Measurements from ENCODE around the gene EFEMP2. TPM values are rescaled to one million over a fixed set of nuclear protein-coding genes. Genes with fewer than 3 reads are reported as not detected.

The EFEMP2 gene
- total RNA-seq, 1 experiment from 2014 or later: 31.2 TPM

DNA sequence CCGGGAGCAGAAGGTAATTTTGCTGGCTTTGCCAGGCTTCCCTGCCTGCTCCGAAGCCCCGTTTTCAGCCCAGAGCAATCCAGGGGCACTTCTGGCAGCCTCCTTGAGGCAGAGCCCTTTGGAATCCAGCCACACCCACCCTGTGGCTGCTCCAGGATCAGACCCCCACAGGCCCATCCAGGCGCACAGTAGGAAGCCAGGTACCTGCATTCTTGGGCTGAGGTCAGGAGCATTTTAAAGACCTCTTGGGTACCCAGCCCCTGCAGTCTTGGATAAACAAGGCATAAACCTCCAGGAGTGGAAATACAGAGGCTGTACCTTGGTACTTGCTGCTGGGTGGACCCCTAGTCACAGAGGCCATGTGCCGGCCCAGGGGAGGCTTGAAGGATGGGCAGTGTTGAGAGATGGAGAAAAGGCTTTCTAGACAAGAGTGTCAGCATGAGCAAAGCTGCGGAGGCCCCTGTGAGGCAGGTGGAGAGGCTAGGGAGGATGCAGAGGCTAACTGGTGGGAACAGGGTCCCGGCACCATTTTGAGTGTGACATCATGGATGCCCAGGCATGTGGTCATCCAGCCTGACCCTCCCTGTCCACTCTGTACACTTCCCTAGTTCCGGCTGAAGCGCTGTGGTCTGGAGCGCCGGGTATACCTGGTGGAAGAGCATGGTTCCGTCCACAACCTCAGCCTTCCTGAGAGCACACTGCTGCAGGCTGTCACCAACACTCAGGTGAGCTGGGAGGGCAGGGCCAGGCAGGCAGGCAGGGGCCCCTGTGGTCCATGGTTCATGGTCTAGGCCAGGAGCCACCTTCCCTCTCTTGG lies 8.5 kb downstream of the EFEMP2 start:
- DNase-seq (ENCODE audit: low spot score): peak; percentile 1
- BruUV-seq (replicated peaks): no TSS peak
- TF ChIP-seq, protein P1, sequence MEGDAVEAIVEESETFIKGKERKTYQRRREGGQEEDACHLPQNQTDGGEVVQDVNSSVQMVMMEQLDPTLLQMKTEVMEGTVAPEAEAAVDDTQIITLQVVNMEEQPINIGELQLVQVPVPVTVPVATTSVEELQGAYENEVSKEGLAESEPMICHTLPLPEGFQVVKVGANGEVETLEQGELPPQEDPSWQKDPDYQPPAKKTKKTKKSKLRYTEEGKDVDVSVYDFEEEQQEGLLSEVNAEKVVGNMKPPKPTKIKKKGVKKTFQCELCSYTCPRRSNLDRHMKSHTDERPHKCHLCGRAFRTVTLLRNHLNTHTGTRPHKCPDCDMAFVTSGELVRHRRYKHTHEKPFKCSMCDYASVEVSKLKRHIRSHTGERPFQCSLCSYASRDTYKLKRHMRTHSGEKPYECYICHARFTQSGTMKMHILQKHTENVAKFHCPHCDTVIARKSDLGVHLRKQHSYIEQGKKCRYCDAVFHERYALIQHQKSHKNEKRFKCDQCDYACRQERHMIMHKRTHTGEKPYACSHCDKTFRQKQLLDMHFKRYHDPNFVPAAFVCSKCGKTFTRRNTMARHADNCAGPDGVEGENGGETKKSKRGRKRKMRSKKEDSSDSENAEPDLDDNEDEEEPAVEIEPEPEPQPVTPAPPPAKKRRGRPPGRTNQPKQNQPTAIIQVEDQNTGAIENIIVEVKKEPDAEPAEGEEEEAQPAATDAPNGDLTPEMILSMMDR (conservative IDR thresholded peaks at IDR 0.05; ENCODE audit: low read depth, low read length): no peak
- Histone ChIP-seq H3K36me3 (ENCODE audit: insufficient read depth, low read length, poor library complexity, severe bottlenecking) (peaks cover 63% of the 10 kb centered on the region), H3K9me3 (ENCODE audit: low read depth, low read length, poor library complexity, severe bottlenecking) (no peaks in the 10 kb centered on the region), H3K4me1 (ENCODE audit: insufficient read depth, low read length, poor library complexity, severe bottlenecking) (peaks cover 22% of the 10 kb centered on the region), H3K4me3 (ENCODE audit: low read depth, low read length, poor library complexity, severe bottlenecking) (no peak overlapping the region), H3K27me3 (replicated peaks; ENCODE audit: insufficient read depth, low read depth, low read length, poor library complexity) (no peaks in the 10 kb centered on the region), H3K27ac (ENCODE audit: low read depth, low read length, poor library complexity, severe bottlenecking) (no peak overlapping the region)
- ChIA-PET CTCF (no interaction called here), POLR2A (ENCODE audit: low non-redundant PET) (no interaction called here)
- intact Hi-C loops (cut with micrococcal nuclease; ENCODE audit: unreplicated experiment): no loop called here

DNA sequence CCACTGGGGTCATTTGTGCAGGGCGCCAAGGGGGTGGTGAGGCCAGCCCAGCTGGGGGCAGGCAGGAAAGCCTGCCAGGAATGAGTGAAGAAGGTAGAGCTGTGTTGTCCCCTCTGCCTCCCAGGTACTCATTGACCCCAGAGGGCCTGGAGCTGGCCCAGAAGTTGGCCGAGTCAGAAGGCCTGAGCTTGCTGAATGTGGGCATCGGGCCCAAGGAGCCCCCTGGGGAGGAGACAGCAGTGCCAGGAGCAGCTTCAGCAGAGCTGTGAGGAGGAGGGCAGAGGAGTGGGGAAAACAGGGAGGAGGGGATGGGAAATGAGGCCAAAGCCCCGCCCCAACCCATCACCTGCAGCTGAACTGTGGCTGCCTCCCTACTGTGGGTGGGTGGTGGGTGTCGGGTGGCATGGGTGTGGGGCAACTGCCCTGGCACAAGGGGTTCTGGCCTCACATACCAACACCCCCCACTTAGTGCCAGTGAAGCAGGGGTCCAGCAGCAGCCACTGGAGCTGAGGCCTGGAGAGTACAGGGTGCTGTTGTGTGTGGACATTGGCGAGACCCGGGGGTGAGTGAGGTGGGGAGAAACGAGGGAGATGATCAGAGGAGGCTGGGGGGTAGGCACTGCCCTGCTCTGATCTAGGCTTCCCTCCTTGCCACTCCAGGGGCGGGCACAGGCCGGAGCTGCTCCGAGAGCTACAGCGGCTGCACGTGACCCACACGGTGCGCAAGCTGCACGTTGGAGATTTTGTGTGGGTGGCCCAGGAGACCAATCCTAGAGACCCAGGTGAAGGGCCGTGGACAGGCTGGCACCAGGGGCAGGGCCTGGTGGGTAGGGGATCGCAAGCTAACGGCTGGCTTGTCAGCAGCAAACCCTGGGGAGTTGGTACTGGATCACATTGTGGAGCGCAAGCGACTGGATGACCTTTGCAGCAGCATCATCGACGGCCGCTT lies 9.4 kb downstream of the EFEMP2 start:
- no TSS peak for BruUV-seq (replicated peaks)
- no peaks in the 10 kb centered on the region for H3K9me3 ChIP-seq (ENCODE audit: low read depth, low read length, poor library complexity, severe bottlenecking)
- ChIA-PET CTCF (no interaction called here), POLR2A (ENCODE audit: low non-redundant PET) (no interaction called here)
- no peak overlapping the region for H3K27ac ChIP-seq (ENCODE audit: low read depth, low read length, poor library complexity, severe bottlenecking)
- DNase-seq (ENCODE audit: low spot score): peak; percentile 2
- no peaks in the 10 kb centered on the region for H3K27me3 ChIP-seq (replicated peaks; ENCODE audit: insufficient read depth, low read depth, low read length, poor library complexity)
- no peak overlapping the region for H3K4me3 ChIP-seq (ENCODE audit: low read depth, low read length, poor library complexity, severe bottlenecking)
- peaks cover 63% of the 10 kb centered on the region for H3K36me3 ChIP-seq (ENCODE audit: insufficient read depth, low read length, poor library complexity, severe bottlenecking)
- TF ChIP-seq EZH2 (IDR thresholded peaks at IDR 0.05; ENCODE audit: borderline replicate concordance, low read depth, low read length, poor library complexity, severe bottlenecking): no peak
- intact Hi-C loops (cut with micrococcal nuclease; ENCODE audit: unreplicated experiment): no loop called here
- H3K4me1 ChIP-seq (ENCODE audit: insufficient read depth, low read length, poor library complexity, severe bottlenecking): peaks cover 22% of the 10 kb centered on the region

DNA sequence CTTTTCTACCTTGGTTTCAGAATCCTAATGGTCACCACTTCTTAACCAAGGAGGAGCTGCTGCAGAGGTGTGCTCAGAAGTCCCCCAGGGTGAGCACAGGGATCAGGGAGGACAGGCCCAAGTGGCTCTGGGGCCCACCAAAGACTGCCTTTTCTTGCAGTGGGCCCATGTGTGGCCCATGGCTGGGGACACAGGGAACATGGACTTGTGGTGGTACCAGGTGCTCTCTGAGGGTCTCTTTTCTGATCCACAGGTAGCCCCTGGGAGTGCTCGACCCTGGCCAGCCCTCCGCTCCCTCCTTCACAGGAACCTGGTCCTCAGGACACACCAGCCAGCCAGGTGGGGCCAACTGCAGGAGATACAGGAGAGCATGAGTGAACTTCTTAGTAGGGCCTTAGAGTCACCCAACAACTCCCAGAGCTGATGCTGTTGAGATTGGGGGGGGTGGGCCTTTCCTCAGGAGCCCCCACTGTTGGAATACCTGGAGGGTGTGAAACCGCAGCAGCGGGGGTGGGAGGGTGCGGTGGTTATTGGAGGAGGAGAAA lies 10.3 kb downstream of the EFEMP2 start:
- no TSS peak for BruUV-seq (replicated peaks)
- ChIA-PET POLR2A (ENCODE audit: low non-redundant PET) (no interaction called here), CTCF (no interaction called here)
- H3K4me1 ChIP-seq (ENCODE audit: insufficient read depth, low read length, poor library complexity, severe bottlenecking): peaks cover 19% of the 10 kb centered on the region
- no peak for TF ChIP-seq EZH2 (IDR thresholded peaks at IDR 0.05; ENCODE audit: borderline replicate concordance, low read depth, low read length, poor library complexity, severe bottlenecking)
- TF ChIP-seq, protein P1 (conservative IDR thresholded peaks at IDR 0.05; ENCODE audit: low read depth, low read length): no peak
- H3K27ac ChIP-seq (ENCODE audit: low read depth, low read length, poor library complexity, severe bottlenecking): no peak overlapping the region
- H3K4me3 ChIP-seq (ENCODE audit: low read depth, low read length, poor library complexity, severe bottlenecking): no peak overlapping the region
- DNase-seq (ENCODE audit: low spot score): no peak
- intact Hi-C loops (cut with micrococcal nuclease; ENCODE audit: unreplicated experiment): no loop called here
- peaks cover 54% of the 10 kb centered on the region for H3K36me3 ChIP-seq (ENCODE audit: insufficient read depth, low read length, poor library complexity, severe bottlenecking)
- H3K27me3 ChIP-seq (replicated peaks; ENCODE audit: insufficient read depth, low read depth, low read length, poor library complexity): no peaks in the 10 kb centered on the region
- H3K9me3 ChIP-seq (ENCODE audit: low read depth, low read length, poor library complexity, severe bottlenecking): no peaks in the 10 kb centered on the region

All from A673 (cell line).